OCI-LY3 (cell line): ENCODE data around the gene NPHP4.

Experiments
- EZH2phosphoT487 ChIP-seq: fragments of 200-600 bp; shearing (Covaris generic); IDR thresholded peaks from 2 replicates; pipeline ENCODE4 v1.6.1; 2018; ENCODE audit warnings: antibody characterized with exemption, mixed run types, low read depth
- TF ChIP-seq, protein P1 (sequence below): fragments of 200-600, 300-600 bp; sonication (generic); IDR thresholded peaks from 2 replicates; pipeline ENCODE4 v1.5.1; 2014; ENCODE audit warnings: antibody characterized with exemption, low read length, low read depth

DNA sequence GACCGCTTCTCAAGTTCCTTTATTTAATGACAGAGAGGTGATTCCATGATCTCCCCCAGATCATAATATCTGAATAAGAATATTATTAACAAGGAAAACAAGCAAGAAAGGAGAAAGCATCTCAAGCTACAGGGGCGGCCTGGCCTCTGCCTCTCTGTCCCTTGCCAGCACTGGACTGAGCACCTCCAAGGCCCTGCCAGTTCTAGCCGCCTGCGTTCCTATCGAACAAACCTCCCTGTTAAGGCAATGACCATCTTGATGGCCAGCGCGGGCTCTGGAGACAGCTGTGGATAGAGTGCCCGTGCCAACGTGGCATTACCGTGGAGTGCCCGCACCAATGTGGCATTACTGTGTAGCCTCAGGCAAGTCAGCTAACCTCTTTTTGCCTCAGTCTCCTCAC, 84.8 kb downstream of the NPHP4 start:
- TF ChIP-seq, protein P1, sequence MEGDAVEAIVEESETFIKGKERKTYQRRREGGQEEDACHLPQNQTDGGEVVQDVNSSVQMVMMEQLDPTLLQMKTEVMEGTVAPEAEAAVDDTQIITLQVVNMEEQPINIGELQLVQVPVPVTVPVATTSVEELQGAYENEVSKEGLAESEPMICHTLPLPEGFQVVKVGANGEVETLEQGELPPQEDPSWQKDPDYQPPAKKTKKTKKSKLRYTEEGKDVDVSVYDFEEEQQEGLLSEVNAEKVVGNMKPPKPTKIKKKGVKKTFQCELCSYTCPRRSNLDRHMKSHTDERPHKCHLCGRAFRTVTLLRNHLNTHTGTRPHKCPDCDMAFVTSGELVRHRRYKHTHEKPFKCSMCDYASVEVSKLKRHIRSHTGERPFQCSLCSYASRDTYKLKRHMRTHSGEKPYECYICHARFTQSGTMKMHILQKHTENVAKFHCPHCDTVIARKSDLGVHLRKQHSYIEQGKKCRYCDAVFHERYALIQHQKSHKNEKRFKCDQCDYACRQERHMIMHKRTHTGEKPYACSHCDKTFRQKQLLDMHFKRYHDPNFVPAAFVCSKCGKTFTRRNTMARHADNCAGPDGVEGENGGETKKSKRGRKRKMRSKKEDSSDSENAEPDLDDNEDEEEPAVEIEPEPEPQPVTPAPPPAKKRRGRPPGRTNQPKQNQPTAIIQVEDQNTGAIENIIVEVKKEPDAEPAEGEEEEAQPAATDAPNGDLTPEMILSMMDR: no peak
- no peak for TF ChIP-seq EZH2phosphoT487
